M059J (cell line): ENCODE measurements around the gene RNF112. TPM values are rescaled to one million over a fixed set of nuclear protein-coding genes. Genes with fewer than 3 reads are reported as not detected.
A peak's percentile ranks its signal among the peaks of the same experiment; 100 is the strongest.

ENCODE experiments used
- DNase-seq: peaks from one replicate; pipeline ENCODE4 v3.0.0-alpha.2; 2012; ENCODE audit warnings: low read depth
- total RNA-seq: library from RNA; depleted of rRNA; stranded (reverse); fragments of >200 nt; shearing (Covaris generic); gene quantifications from 2 replicates; pipeline ENCODE4 v1.2.3, GENCODE V29; 2014; rRNA removed

RNF112 gene
- 0.39 TPM in 1 of 2 replicates, not detected in the other for total RNA-seq

- DNase-seq, result peak; percentile 42
Observed at GRCh38 chr17:19410875-19411620, at the start of gene RNF112. Gene RNF112 (plus strand): TSS chr17:19411232. CDS start chr17:19411409, 177 bp downstream.

GRCh38 chr17:19361326-19361725 is 49.7 kb upstream of the RNF112 start:
- DNase-seq, result no peak

- no peak for DNase-seq
Observed at GRCh38 chr17:19361944-19362276, 49.1 kb upstream of the RNF112 start.

GRCh38 chr17:19362277-19363113 is 48.5 kb upstream of the RNF112 start, which contains the start of gene B9D1:
Gene B9D1 (minus strand): TSS chr17:19362723. CDS start chr17:19362569, 154 bp downstream.
- DNase-seq, result peak; percentile 87

- no peak for DNase-seq
Observed at GRCh38 chr17:19363114-19363438, 48.0 kb upstream of the RNF112 start.

- DNase-seq, result no peak
Observed at GRCh38 chr17:19363460-19364035, 47.5 kb upstream of the RNF112 start.

- no peak for DNase-seq
Observed at GRCh38 chr17:19364699-19365498, 46.1 kb upstream of the RNF112 start.

- no peak for DNase-seq
Observed at GRCh38 chr17:19365499-19365817, 45.6 kb upstream of the RNF112 start.

GRCh38 chr17:19365833-19366636 is 45.0 kb upstream of the RNF112 start:
- DNase-seq, result no peak

- DNase-seq, result no peak
Observed at GRCh38 chr17:19366637-19366972, 44.4 kb upstream of the RNF112 start.

- no peak for DNase-seq
Observed at GRCh38 chr17:19368229-19368628, 42.8 kb upstream of the RNF112 start.

- DNase-seq, result no peak
Observed at GRCh38 chr17:19369107-19369778, 41.8 kb upstream of the RNF112 start.

GRCh38 chr17:19369846-19370492 is 41.1 kb upstream of the RNF112 start:
- DNase-seq, result no peak

- peak; percentile 45 for DNase-seq
Observed at GRCh38 chr17:19370493-19370960, 40.5 kb upstream of the RNF112 start.

- no peak for DNase-seq
Observed at GRCh38 chr17:19371259-19372010, 39.6 kb upstream of the RNF112 start.

- DNase-seq, result no peak
Observed at GRCh38 chr17:19372011-19372370, 39.0 kb upstream of the RNF112 start.

GRCh38 chr17:19372439-19372838 is 38.6 kb upstream of the RNF112 start:
- no peak for DNase-seq

- DNase-seq, result no peak
Observed at GRCh38 chr17:19372866-19373504, 38.0 kb upstream of the RNF112 start.

- DNase-seq, result no peak
Observed at GRCh38 chr17:19374136-19374535, 36.9 kb upstream of the RNF112 start.
